GM12891 (cell line): Measurements from ENCODE around the gene NFATC2.

Experiments
- DNase-seq: peaks from one replicate; pipeline ENCODE4 v3.0.0; 2011; ENCODE audit warnings: low spot score; ENCODE audit not compliant: insufficient read length
- FAIRE-seq: peaks from 2 replicates; lab custom pipeline; 2011; peaks lifted over from hg19 to GRCh38; lab: Jason Lieb, UNC
- PAX5 ChIP-seq: IDR thresholded peaks from 2 replicates; pipeline ENCODE4 v1.6.1; 2011; ENCODE audit warnings: low read length, moderate library complexity, mild to moderate bottlenecking; ENCODE audit not compliant: insufficient read depth, severe bottlenecking
- POLR2A ChIP-seq: IDR thresholded peaks from 2 replicates; pipeline ENCODE4 v1.6.1; 2011; ENCODE audit warnings: low read depth, low read length, control low read depth
- POLR2AphosphoS5 ChIP-seq: IDR thresholded peaks from 2 replicates; pipeline ENCODE4 v1.6.1; 2011; ENCODE audit warnings: low read depth, low read length, control low read depth
- POU2F2 ChIP-seq: IDR thresholded peaks from 2 replicates; pipeline ENCODE4 v1.6.1; 2011; ENCODE audit warnings: low read depth, mild to moderate bottlenecking, control low read depth, low read length, moderate library complexity
- SPI1 ChIP-seq: IDR thresholded peaks from 2 replicates; pipeline ENCODE4 v1.6.1; 2011; ENCODE audit warnings: low read depth, low read length, control low read depth
- TAF1 ChIP-seq: IDR thresholded peaks from 2 replicates; pipeline ENCODE4 v1.6.1; 2011; ENCODE audit warnings: low read depth, low read length, control low read depth

Gene NFATC2

GRCh38 chr20:51511861-51512619, 30.5 kb downstream of the NFATC2 start:
- no peak for TF ChIP-seq PAX5
- TF ChIP-seq SPI1, result no peak
- TF ChIP-seq POU2F2, result no peak
- no peak for TF ChIP-seq POLR2AphosphoS5
- TF ChIP-seq TAF1, result no peak
- no peak for TF ChIP-seq POLR2A
- FAIRE-seq (no peak), DNase-seq (no peak)

GRCh38 chr20:51510936-51511605, 31.4 kb downstream of the NFATC2 start:
- DNase-seq (no peak), FAIRE-seq (no peak)
- TF ChIP-seq SPI1 (no peak), PAX5 (no peak), POU2F2 (no peak), POLR2AphosphoS5 (no peak), TAF1 (no peak)

GRCh38 chr20:51510169-51510568, 32.4 kb downstream of the NFATC2 start:
- FAIRE-seq, result no peak
- TF ChIP-seq POLR2AphosphoS5 (no peak), PAX5 (no peak), POLR2A (no peak), POU2F2 (no peak), SPI1 (no peak), TAF1 (no peak)
- DNase-seq, result no peak

- FAIRE-seq (no peak), DNase-seq (no peak)
- TF ChIP-seq POU2F2, result no peak
- TF ChIP-seq POLR2A, result no peak
- TF ChIP-seq TAF1, result no peak
- TF ChIP-seq PAX5, result no peak
- no peak for TF ChIP-seq POLR2AphosphoS5
- TF ChIP-seq SPI1, result no peak
These were observed 33.3 kb downstream of the NFATC2 start for GRCh38 chr20:51509208-51509607.

- FAIRE-seq (no peak), DNase-seq (no peak)
- TF ChIP-seq POU2F2, result no peak
- TF ChIP-seq PAX5, result no peak
- no peak for TF ChIP-seq POLR2A
- TF ChIP-seq POLR2AphosphoS5, result no peak
- TF ChIP-seq SPI1, result no peak
- TF ChIP-seq TAF1, result no peak
These were observed 33.7 kb downstream of the NFATC2 start for GRCh38 chr20:51508780-51509179.

GRCh38 chr20:51508158-51508557, 34.4 kb downstream of the NFATC2 start:
- TF ChIP-seq TAF1, result no peak
- TF ChIP-seq PAX5, result no peak
- no peak for TF ChIP-seq POLR2A
- no peak for TF ChIP-seq POLR2AphosphoS5
- TF ChIP-seq POU2F2, result no peak
- no peak for TF ChIP-seq SPI1
- FAIRE-seq (no peak), DNase-seq (no peak)

- no peak for DNase-seq
- FAIRE-seq, result no peak
- TF ChIP-seq POLR2A, result no peak
- no peak for TF ChIP-seq PAX5
- TF ChIP-seq SPI1, result no peak
- TF ChIP-seq POU2F2, result no peak
- TF ChIP-seq POLR2AphosphoS5, result no peak
- TF ChIP-seq TAF1, result no peak
These were observed 35.1 kb downstream of the NFATC2 start for GRCh38 chr20:51507216-51508036.

- FAIRE-seq (no peak), DNase-seq (no peak)
- no peak for TF ChIP-seq POU2F2
- TF ChIP-seq PAX5, result no peak
- no peak for TF ChIP-seq POLR2A
- no peak for TF ChIP-seq SPI1
These were observed 35.8 kb downstream of the NFATC2 start for GRCh38 chr20:51506527-51507215.

GRCh38 chr20:51505566-51505965, 37.0 kb downstream of the NFATC2 start:
- no peak for TF ChIP-seq TAF1
- FAIRE-seq (no peak), DNase-seq (no peak)

GRCh38 chr20:51503376-51503775, 39.1 kb downstream of the NFATC2 start:
- no peak for DNase-seq
- FAIRE-seq, result no peak

More at GRCh38 chr20:51503376-51503775, 39.1 kb downstream of the NFATC2 start:
- TF ChIP-seq POLR2A, result no peak
- no peak for TF ChIP-seq POU2F2
- TF ChIP-seq POLR2AphosphoS5, result no peak
- TF ChIP-seq SPI1, result no peak
- TF ChIP-seq PAX5, result no peak
- TF ChIP-seq TAF1, result no peak
